ENCODE data around the gene MICAL2.

Gene MICAL2

GRCh38 chr11:12079726-12080556, 30.4 kb upstream of the MICAL2 start:
- DNase-seq, result no peak

- peak; percentile 44 for DNase-seq
Measured at GRCh38 chr11:12083380-12083779, 27.0 kb upstream of the MICAL2 start.

- no peak for DNase-seq
Measured at GRCh38 chr11:12084256-12084655, 26.1 kb upstream of the MICAL2 start.

GRCh38 chr11:12085371-12086251, 24.8 kb upstream of the MICAL2 start:
- DNase-seq, result no peak

- DNase-seq, result no peak
Measured at GRCh38 chr11:12086271-12087074, 23.9 kb upstream of the MICAL2 start.

DNA sequence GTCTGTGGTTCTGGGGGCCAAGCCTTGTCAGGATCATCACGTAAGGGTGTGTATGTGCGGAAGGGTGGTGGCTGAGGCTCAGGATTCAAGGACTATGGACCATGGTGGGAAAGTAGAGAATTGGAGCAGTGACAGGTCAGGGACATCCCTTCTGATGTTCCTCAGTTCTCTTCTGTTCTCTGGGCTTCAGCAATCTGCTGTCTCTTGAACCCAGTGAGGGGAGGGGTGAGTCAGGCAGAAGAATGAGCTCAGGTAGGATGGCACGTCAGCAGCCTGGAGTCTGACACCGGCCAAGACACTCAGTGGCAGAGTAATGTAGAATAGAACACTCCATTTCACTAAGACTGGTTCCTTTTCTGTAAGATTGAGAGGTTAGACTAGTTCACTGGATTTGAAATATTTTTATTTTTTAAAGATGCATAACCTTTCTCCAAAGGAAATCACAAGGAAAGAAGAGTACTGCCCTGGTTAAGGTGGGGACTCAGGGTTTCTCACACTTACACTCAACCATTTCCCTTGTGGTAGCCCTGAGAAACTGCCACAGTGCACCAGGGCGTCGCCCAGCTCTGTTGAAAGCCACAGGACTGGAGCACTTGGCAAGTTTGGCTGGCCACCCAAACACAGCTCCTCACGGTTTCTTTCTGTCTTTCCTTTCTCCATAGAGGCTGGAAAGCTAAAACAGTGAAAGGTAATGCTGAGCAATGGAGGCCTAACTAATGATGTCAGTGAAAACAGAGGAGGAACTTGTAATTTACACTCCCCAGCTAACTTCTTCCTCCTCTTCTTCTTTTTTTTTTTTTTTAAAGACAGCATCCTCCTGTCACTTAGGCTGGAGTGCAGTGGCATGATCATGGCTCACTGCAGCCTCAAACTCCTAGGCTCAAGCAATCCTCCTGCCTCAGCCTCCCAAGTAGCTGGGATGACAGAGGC, 23.1 kb upstream of the MICAL2 start:
- peak; percentile 85 for DNase-seq

GRCh38 chr11:12088047-12088481, 22.3 kb upstream of the MICAL2 start:
- peak; percentile 84 for DNase-seq

DNA sequence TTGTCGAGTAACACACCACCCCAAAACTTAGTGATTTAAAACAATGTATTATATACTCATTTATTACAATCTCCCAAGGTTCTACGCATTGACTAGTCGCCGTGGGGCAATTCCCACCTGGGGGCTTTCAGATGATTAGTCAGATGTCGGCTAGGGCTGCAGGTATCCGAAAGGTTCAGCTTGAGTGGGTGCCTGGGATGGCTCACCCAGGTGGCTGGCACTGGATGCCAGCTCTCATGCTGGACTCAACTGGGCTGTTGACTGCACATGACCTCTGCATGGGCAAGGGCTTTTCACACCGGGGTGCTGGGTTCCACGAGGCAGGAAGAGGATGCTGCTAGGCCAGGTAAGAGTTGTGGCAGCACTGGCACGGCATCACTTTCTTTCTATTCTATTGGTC, 21.9 kb upstream of the MICAL2 start:
- DNase-seq, result no peak

DNA sequence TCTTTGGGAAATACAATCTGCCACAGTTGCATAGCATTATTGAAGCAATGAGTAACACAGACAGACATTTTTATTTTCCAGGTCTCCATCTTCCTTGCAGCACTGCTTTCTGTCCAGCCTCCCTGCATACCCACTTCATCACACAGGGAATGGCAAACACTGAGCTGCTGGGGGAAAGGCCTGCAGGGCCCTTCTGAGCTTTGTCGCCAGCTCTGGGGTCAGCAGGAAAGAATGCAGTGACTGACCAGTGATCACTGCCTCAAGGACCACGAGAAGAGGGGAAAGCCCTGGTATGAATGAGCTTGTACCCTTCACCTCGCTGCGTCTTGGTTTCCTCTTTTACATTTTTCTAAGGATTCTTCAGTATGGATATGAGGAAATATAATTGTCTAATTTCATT, 21.3 kb upstream of the MICAL2 start:
- DNase-seq, result no peak

DNA sequence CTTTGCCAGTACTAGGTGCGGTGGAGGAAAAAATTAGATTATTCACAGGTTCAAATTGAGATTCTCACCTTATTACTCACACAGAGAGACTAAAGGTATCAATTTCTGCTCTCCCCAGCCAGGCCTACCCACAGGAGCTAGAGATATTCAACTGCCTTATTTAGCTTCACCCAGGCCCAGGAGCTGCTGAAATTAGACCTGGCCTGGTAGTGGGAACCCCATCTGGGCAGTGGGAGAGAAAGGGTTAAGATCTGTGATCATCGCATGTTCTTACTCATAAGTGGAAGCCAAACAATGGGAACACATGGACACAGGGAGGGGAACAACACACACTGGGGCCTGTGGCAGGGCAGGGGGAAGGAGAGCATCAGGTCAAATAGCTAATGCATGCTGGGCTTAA, 20.9 kb upstream of the MICAL2 start:
- no peak for DNase-seq

DNA sequence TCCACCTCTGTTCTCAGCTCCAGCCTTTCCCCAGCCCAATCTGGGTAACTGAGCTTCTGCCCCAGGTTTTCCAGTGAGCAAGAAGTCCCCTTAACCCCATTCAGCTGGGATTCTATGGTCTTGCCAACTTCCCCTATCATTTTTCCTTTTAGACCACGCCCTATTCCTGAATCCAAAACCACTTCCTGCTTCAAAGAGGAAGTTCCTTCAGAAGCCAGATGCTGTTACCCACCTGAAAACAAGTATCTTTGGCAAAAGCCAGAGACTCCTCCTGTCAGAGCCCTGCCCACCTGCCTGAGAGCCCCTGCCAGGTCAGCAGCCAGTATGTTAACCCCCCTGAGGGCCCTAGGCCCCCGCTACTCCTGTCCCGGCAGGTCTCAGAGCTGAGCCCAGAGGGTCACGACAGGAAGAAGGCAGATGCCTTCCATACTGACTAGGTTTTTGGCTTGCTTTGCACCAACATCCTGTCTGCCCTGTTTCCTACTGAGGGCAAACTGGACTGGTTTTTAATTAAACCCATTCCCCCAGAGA, 20.3 kb upstream of the MICAL2 start:
- peak; percentile 62 for DNase-seq

DNA sequence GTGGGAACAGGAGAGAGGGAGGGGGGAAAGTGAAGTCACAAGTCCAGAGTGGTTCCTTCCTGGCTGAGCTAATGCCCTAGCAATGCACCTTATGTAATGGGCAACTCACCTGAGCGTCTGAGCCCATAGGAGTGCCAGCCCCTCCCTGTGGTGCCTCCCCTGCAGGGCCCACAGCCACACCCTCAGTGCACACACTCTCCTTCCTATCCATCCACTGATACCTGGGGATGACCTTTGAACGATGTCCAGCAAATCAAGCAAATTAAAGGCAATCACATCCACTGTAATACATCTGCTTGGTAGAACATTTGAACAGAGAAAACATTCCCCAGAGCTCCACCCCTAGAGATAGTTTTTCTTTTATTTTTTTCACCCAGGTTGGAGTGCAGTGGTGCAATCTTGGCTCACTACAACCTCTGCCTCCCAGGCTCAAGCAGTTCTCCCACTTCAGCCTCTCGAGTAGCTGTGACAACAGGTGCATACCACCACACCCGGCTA, 19.6 kb upstream of the MICAL2 start:
- DNase-seq, result no peak

- no peak for DNase-seq
Measured at GRCh38 chr11:12091956-12092558, 18.3 kb upstream of the MICAL2 start.

- no peak for DNase-seq
Measured at GRCh38 chr11:12092714-12093113, 17.7 kb upstream of the MICAL2 start.

DNA sequence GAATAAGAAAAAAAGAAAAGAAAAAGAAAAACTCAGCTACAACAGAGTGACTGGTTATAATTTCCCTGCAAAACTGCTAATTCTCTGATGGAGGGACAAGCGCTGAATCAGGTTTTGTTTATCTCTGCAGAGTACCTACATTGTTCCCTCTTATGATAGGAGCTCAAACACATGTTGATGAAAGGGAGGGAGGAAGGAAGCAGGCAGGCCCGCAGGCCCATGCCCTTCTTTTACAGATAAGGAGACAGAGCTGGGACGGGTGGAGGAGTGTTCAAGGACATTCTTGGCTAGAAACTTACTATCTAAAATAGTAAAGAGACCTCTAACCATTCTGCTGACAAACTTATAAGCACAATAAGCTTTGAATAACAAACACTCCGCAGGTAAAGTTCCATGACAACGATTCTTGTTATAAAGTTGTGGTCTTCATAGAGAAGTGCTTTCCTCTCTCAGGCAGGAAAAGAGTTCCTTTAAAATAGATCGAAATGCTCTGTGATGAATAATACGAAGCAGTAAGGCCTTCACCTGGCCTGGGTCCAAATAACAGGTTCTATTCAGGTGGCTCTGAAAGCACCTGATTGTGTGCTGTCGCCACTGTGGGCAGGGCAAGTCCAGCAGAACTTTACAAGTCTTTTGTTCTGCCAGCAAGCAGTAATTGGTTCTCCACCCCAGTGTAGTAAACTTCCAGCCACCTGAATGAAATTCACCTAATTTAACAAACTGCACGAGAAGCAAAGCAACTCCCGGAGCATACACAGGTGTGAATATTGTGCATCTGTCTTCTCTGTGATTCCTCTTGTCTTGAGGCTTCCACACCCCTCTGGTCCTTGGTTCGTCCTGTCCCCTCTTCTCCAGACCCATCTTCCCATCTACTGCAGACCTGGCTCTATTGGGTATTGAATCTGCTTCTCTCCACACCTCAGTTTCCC, 15.3 kb upstream of the MICAL2 start:
- DNase-seq, result peak; percentile 94

DNA sequence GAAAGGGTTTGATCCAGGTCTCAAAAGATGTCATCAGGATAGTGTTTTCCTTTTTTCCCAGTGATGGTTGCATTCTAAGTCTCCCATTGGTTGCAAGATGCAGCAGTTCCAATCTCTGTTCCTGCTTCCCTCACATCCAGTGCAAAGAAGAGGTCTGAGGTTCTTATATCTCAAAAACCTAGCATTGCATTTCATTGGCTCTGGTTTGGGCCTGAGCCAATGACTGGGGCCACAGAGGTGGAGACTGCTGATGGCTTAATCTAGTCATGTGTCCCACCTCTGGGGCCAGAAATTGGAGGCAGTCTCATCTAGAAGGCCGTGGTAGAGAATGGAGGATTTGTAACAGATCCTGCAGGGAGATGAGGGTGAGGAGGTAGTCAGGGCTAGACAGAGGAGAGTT, 13.2 kb upstream of the MICAL2 start:
- peak; percentile 73 for DNase-seq

DNA sequence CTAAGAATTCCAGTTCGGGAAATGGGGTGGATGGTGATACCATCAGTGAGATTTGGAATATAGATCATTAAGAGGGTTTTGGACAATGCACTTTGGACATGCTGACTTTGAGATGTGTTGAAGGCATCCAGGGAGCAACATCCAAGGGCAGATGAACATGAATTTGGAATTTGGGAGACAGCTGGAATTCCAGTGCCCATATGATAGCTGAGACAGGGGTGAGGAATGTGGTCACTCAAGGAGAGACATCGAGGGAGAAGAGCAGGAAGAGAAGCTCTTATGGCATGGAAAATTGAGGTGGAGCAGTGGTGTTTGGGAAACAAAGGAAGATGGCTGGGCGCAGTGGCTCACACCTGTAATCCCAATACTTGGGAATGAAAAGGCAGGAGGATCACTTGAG, 11.8 kb upstream of the MICAL2 start:
- no peak for DNase-seq

GRCh38 chr11:12099132-12099873, 11.1 kb upstream of the MICAL2 start:
- peak; percentile 44 for DNase-seq

DNA sequence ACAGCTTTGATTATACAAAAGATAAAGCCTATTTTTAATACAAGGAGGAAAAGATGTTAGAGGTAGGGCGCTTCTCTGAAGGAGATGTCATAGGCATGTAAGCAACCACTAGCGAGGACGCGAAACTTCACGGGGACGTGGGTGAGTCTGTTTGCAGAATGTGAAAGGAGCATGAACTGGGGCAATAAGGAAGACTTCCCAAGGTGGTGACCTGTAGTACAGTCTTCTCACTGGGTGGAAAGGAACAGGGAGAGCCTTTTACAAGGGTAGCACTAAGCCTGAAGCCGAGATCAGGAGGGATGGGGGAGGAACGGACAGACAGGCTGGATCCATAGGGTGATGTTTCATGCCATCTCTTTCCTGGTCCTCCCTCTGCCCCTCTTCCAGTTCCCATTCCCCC, 10.0 kb upstream of the MICAL2 start:
- DNase-seq, result no peak
